ENCODE measurements around the gene MUC4.
"Not testable (repeated sequence)": the region's sequence is repeated elsewhere in the genome, so short reads cannot be mapped to it uniquely, and the experiment has no call there.

MUC4 gene

GRCh38 chr3:195777975-195778374, 33.8 kb downstream of the MUC4 start:
- no peak for DNase-seq

DNA sequence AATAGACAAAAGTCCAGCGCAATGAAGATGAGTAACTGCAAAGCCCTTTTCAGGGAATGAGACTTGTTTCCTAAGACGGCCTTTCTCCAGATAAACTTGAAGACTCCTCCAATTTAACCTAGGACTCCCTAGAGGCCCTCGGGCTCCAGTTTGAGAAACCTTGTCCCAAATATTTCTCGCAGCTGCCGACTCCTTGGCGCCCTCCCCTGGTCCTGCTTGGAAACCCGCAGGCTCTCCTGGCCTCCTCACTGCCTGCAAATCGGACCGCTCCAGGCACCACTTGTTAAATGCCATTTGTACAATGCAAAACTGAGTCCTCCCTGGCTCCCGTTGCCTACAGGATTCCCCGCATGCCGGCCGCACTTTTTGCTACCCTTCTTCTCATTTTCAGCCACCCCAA, 36.8 kb downstream of the MUC4 start:
- no peak for DNase-seq

DNA sequence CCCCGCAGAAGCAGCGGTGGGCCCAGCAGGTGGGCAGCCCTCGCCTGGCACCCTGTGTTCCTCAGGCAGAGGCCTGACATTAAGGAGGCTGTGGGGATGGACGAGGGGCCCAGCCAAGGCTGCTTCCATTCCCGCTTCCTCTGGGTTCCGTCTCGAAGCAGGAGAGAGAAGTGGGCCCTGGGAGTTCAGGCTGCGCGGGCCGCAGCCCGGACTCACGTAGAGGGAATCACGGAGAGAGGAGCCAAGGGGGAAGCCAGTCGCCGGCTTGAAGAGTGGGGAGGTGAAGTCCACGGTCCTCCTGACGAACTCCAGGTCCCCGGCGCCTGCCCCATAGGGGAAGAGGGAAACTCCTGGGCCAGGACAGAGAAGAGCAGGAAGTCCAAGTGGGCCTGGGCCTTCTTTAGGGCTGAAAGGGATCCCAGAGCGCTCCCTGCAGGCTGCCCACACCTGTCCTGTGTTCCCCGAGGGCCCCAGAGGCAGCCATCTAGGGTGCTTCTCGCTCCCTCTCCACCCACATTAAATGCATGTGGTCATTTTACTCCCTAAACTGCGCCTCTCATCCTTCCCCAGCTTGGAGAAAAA, 37.7 kb downstream of the MUC4 start:
- DNase-seq = no peak

DNA sequence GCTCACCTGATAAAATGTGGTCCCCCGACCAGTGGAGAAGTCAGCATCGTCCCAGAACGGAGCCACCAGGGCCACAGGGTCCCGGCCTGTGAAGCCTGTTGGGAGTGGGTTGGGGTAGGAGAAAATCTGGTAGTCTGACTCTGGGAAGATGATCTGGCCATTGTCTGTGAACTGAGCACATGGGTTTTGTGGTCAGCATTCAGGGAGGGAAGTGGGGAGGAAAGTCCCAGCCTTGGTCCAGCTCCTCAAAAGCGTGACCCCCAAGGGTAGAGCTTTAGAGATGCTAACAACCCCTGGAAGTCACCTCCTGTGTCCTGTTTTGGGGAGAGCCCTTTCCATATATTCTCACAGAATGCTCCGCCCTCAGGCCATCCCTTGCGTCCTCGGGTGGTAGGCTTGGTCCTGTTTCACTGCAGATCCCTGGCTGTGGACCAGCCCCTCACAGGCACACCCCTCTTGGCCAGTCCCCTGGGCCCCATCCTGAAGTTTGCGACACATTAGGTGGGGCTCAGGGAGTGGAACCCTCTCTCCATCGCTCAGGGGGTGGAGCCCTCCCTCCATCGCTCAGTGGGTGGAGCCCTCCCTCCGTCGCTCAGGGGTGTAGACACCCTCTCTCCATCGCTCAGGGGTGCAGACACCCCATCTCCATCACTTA, 40.0 kb downstream of the MUC4 start:
- no peak for DNase-seq

DNA sequence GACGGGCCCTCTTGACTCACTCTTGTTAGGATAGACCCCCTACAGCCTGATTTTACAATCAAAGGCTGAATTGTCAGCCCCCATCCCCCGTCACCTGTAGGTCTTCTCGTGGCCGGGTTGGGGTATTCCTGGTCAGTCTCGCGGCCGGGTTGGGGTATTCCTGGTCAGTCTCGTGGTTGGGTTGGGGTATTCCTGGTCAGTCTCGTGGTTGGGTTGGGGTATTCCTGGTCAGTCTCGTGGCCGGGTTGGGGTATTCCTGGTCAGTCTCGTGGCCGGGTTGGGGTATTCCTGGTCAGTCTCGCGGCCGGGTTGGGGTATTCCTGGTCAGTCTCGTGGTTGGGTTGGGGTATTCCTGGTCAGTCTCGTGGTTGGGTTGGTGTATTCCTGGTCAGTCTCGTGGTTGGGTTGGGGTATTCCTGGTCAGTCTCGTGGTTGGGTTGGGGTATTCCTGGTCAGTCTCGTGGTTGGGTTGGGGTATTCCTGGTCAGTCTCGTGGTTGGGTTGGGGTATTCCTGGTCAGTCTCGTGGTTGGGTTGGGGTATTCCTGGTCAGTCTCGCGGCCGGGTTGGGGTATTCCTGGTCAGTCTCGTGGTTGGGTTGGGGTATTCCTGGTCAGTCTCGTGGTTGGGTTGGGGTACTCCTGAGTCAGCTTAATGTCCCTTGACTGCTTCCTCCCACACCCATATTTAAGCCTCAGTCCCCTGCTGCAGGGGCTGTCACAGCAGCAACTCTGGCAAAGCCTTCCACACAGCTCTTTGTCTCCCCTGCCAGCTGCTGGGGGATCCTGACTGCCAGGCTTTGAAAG, 40.7 kb downstream of the MUC4 start:
- not testable (repeated sequence) for DNase-seq

DNA sequence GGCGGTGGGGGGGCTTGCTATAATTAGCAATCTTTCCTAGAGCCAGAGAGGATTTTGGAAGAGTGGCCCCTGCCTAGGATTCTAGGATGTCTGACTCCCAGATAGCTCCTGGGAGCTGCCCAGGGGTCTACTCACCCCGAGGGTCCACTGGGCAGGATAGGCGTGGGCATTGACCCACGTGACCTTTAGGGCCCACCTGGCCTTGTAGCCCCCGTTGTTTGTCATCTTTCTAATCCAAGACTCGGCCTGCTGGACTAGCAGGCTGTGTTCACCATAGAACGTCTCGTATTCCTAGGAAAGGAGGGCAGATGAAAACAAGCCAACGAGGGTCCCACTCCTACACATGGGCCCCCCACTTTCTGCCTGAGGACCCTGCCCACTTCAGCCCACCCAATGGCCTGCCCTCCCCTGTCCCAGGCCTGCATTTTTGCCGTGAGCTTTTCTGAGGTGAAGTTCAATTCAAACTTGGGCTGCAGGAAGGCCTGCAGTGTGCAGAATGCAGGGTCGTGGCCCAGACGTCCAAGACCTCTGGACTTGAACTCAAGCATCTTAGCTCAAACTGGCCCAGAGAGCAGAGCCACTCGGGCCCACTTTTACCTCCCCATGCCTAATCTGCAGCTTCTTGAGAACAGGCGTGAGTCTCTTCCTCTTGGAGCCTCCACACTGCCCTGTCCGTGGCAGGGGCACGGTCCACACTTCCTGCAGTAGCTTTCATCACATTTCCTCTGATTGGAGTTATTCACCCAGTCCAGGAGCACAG, 41.5 kb downstream of the MUC4 start:
- no peak for DNase-seq

- no peak for DNase-seq
These were observed 42.2 kb downstream of the MUC4 start for GRCh38 chr3:195769551-195769950.

DNA sequence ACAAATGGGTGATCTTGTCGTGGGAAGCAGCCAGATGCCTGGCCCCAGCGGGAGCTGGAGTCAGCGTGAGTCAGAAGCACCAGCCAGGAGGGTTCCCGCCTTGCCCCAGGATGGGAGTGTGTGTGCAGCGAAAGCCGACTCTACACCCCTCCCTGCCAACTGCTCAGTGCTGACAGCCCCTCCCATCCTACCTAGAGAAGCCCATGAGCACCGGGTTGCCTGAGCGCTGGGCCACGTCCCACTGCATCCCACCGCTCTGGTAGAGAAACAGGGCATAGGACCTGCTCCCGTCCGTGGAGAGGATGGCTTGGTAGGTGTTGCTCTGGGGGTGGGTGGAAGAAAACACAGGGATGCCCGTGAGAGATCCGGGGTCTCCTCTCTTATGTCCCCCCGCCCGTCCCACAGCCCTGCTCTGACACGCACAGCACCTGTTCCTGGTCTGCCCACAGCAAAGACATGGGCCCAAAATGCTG, 42.9 kb downstream of the MUC4 start:
- DNase-seq = no peak

GRCh38 chr3:195768414-195768813, 43.3 kb downstream of the MUC4 start:
- no peak for DNase-seq

DNA sequence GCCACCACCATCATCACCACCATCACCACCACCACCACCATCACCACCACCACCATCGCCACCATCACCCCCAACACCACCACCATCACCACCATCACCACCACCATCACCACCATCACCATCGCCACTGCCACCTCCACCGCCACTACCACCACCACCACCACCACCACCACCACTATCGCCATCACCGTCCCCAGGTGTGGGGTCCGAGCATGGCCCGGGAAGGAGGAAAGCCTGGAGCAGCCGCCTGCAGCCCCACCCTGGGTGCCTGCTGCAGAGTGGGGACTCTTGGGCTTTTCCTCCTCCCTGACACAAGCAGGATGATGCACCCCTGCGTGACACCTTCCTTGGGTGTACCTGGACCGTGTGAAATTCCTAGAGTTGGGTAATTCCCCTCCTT, 43.9 kb downstream of the MUC4 start:
- DNase-seq = no peak

DNA sequence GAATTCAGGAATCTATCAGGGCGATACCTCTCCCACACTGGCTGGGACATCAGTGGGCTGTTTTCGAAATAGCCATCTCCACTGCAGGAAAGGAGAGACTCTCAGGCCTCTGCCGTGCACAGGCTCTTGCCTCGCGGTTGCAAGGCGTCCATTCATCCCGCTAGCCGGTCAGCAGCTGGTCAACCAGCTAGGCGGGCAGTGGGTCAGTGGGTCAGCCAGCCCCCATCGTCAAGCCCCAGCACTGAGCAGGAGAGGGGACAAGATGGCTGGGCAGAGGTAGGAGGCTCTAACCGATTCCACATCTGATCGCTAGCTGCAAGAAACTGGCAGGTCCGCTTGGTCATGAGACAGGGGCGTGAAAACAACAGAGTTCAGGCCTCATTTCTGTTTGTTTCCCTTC, 45.1 kb downstream of the MUC4 start:
- DNase-seq = no peak

- DNase-seq = no peak
These were observed 46.6 kb downstream of the MUC4 start for GRCh38 chr3:195764961-195765706.

DNA sequence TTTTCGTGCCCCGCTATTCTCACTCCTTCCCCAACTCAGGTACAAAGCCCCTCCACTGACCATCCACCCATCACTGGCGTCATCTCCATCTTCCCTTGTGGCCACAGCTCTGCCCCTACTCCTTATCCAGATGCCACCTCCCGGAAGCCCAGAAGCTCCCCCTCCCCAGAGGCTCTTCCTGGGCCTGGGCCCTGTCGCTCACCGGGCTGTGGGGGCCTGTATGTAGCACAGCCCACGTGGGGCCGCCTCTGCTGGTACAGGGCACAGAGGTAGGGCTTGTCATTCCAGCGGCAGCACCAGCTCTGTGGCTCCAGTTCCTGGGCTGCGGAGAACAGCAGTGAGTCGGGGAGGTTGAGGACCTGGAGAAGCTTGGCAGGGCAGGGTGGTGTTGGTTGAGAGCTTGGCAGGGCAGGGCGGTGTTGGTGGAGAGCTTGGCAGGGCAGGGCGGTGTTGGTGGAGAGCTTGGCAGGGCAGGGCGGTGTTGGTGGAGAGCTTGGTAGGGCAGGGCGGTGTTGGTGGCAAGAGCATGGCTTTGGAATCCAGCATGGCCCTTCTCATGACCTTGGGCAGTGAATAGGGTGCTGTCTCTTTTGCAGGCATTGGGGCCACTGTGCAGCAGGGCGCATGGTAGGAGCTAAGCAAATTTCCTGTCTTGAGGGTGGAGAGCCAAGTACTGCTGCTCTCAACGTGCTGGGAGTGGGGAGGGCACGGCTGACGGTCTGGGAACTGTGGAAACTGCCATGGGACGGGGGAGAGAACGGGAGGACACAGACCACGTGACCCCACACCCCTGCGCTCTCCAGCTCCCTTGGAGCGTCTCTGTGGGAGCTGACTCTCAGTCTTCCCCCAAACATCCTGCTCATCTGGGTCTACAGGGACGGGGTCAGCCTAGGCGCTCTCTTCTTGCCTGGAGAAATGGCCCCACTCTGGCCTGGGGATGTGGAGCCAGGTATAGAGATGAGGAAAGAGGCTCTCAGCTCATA, 47.6 kb downstream of the MUC4 start:
- no peak for DNase-seq

- DNase-seq = no peak
These were observed 48.5 kb downstream of the MUC4 start for GRCh38 chr3:195763076-195763830.

DNA sequence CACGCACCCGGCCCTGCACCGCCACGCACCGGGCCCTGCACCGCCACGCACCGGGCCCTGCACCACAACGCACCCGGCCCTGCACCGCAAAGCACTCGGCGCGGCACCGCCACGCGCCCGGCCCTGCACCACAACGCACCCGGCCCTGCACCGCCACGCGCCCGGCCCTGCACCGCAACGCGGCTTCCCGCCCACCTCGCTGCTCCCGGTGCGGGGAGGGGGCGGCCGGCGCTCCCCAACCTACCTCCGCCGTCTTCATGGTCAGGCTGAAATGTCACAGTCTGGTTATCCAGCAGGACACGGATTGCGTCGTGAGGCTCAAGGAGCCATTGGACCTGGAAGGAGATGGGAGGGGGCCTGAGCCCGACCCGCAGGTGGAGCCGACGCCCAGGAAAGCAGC, 49.1 kb downstream of the MUC4 start:
- no peak for DNase-seq

- no peak for DNase-seq
These were observed 49.5 kb downstream of the MUC4 start for GRCh38 chr3:195762249-195762585.

DNA sequence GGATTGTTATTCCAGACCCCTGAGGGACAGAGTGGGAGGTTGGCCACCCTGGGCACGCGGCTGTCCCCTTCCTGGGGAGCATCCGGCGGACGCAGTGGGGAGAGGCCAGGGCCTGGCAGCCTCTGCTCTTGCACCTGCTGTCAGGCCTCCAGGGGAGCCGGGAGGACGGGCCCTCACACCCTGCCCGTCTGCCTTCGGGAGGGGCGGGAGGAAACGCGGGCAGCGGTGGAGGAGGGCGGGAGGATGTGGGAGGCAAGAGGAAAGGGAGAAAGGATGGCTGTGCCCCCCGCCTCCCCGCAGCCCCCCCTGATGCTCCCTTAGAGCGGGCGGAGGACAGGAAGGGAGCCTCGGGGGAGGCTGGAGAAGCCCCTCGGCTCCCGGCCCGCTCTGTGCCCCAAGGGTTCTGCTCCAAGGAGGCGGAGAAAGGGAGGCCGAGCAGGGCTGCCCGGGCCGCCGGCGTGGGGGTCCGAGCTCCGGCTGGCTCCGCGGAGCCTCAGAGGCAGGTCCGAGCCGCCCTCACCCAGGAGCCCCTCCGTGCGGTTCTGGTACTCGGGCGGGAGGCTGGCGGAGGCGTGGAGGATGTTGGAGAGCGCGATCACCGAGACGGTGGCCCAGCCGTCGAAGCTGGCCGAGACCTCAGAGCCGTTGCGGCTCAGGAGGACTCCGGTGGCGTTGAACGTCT, 50.0 kb downstream of the MUC4 start:
- no peak for DNase-seq

- DNase-seq = no peak
These were observed 50.6 kb downstream of the MUC4 start for GRCh38 chr3:195761123-195761566.

GRCh38 chr3:195760345-195761122, 51.2 kb downstream of the MUC4 start:
- DNase-seq = no peak

Measured in SHP77 (cell line).